GM19238 (cell line): Measurements from ENCODE around the gene CC2D1A.
A peak's percentile ranks its signal among the peaks of the same experiment; 100 is the strongest.

ENCODE experiments used
- DNase-seq: peaks from one replicate; pipeline ENCODE4 v3.0.0; 2011; ENCODE audit warnings: low spot score; ENCODE audit not compliant: insufficient read length

CC2D1A gene

GRCh38 chr19:13935765-13936510, 29.9 kb downstream of the CC2D1A start:
- DNase-seq, result no peak

- no peak for DNase-seq
Measured at GRCh38 chr19:13937479-13938300, 31.7 kb downstream of the CC2D1A start.

- DNase-seq, result no peak
Measured at GRCh38 chr19:13938301-13939064, 32.5 kb downstream of the CC2D1A start, which contains the start of gene PODNL1. Gene PODNL1 (minus strand): TSS chr19:13938417. CDS start chr19:13938181, 236 bp downstream.

- DNase-seq, result no peak
Measured at GRCh38 chr19:13942023-13942684, 36.2 kb downstream of the CC2D1A start.

GRCh38 chr19:13946414-13946813, 40.4 kb downstream of the CC2D1A start:
- DNase-seq, result no peak

- DNase-seq, result no peak
Measured at GRCh38 chr19:13951043-13951442, 45.0 kb downstream of the CC2D1A start.

- no peak for DNase-seq
Measured at GRCh38 chr19:13951799-13952153, 45.8 kb downstream of the CC2D1A start.

GRCh38 chr19:13952154-13952930, 46.3 kb downstream of the CC2D1A start, which contains the start of gene DCAF15:
Gene DCAF15 (plus strand): TSS chr19:13952509. CDS start chr19:13952513, 4 bp downstream.
- peak; percentile 100 for DNase-seq

GRCh38 chr19:13952931-13953531, 47.0 kb downstream of the CC2D1A start:
- DNase-seq, result no peak

- DNase-seq, result no peak
Measured at GRCh38 chr19:13954185-13954584, 48.2 kb downstream of the CC2D1A start.

- no peak for DNase-seq
Measured at GRCh38 chr19:13955662-13956364, 49.8 kb downstream of the CC2D1A start.

- no peak for DNase-seq
Measured at GRCh38 chr19:13956365-13956744, 50.4 kb downstream of the CC2D1A start.

GRCh38 chr19:13957051-13957450, 51.0 kb downstream of the CC2D1A start:
- no peak for DNase-seq

GRCh38 chr19:13958043-13958442, 52.0 kb downstream of the CC2D1A start:
- no peak for DNase-seq

GRCh38 chr19:13959141-13959961, 53.4 kb downstream of the CC2D1A start:
- DNase-seq, result no peak

- DNase-seq, result no peak
Measured at GRCh38 chr19:13959962-13960862, 54.2 kb downstream of the CC2D1A start.
